LNCaP clone FGC (cell line): Measurements from ENCODE around the gene RANBP17.
"Not testable (repeated sequence)": the region's sequence is repeated elsewhere in the genome, so short reads cannot be mapped to it uniquely, and the experiment has no call there.

Source experiments
- DNase-seq: peaks from one replicate; pipeline ENCODE4 v3.0.0-alpha.2; 2011; ENCODE audit warnings: low read depth
- H3K4me3 ChIP-seq: 2 replicates; pipeline ENCODE4 v1.5.1; 2011; ENCODE audit warnings: mild to moderate bottlenecking, low read depth, low read length, control low read depth
- TF ChIP-seq, protein P1 (sequence below): IDR thresholded peaks from 2 replicates; pipeline ENCODE4 v1.5.1; 2012; ENCODE audit warnings: mild to moderate bottlenecking; ENCODE audit not compliant: control insufficient read depth, insufficient read depth; ENCODE audit errors: extremely low read depth

Gene RANBP17

DNA sequence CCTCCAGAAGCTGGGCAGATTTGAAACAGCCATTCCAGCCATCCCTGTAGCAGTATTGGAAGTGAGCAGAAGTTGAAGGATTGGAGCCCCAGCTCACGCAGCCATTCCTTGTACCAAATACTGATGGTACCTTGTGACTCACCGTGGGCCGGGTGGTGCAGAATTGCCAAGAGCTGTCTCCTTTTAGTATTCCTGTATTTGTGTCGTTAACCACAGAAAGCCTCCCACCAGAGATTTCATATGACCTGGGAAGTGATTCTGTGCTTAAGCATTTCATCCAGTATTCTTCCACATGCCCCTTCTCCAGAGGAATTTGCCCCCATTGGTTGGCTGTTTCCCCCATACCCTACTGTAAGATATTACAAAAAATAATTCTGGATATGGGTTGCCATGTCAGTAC, 429.6 kb downstream of the RANBP17 start:
- no peak overlapping the region for H3K4me3 ChIP-seq
- no peak for DNase-seq
- TF ChIP-seq, protein P1, sequence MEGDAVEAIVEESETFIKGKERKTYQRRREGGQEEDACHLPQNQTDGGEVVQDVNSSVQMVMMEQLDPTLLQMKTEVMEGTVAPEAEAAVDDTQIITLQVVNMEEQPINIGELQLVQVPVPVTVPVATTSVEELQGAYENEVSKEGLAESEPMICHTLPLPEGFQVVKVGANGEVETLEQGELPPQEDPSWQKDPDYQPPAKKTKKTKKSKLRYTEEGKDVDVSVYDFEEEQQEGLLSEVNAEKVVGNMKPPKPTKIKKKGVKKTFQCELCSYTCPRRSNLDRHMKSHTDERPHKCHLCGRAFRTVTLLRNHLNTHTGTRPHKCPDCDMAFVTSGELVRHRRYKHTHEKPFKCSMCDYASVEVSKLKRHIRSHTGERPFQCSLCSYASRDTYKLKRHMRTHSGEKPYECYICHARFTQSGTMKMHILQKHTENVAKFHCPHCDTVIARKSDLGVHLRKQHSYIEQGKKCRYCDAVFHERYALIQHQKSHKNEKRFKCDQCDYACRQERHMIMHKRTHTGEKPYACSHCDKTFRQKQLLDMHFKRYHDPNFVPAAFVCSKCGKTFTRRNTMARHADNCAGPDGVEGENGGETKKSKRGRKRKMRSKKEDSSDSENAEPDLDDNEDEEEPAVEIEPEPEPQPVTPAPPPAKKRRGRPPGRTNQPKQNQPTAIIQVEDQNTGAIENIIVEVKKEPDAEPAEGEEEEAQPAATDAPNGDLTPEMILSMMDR = no peak

DNA sequence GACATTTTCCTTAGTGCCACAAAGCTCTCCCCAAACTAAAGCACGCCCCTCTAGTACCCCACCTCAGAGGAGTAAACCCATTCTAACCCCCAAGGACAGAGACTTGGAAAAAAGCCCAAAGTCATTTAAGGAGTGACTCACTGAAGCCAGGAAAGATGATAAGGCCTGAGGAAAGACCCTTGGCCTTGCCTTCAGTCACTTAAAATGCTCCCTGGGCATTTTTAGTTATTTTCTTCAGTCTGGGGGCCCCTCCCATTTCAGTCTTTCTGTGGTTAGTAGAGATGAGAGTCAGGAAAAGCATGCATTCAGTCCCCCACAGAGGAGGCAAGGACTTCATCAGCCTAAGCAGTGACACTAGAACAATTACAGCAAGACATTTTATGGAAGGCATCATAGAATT, 433.5 kb downstream of the RANBP17 start:
- no peak for DNase-seq
- H3K4me3 ChIP-seq = no peak overlapping the region
- TF ChIP-seq, protein P1 = no peak

DNA sequence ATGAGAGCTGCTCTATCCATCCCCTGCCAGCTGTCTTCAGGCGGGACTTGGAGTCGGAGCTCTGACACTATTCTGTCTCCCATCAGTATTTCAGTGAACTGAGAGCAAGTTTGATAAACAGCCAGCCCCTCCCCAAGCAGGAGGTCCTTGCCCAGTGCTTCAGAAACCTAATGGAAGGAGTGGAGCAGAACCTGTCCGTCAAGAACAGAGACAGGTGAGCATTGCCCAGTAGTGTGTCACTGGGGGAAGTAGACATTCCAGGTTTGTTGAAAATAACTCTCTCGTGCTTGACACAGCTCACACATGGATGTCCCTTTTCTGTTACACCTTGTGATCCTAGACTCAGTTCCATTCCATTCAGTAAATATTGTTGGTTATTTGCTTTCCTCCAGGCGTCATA, 434.0 kb downstream of the RANBP17 start:
- TF ChIP-seq, protein P1 = no peak
- H3K4me3 ChIP-seq = no peak overlapping the region
- peak; percentile 21 for DNase-seq

DNA sequence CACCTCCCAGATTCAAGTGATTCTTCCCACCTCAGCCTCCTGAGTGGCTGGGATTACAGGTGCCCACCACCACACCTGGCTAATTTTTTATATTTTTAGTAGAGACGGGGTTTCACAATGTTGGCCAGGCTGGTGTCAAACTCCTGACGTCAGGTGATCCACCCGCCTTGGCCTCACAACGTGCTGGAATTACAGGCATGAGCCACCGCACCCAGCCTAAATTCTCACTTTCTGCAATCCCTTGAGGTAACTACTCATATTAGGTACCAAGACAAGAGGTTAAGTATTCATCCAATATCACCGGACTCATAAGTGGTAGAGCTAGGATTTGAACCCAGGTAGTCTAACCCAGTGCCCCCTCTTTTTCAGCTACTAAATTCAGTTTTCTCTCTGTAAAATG, 436.1 kb downstream of the RANBP17 start:
- not testable (repeated sequence) for DNase-seq, H3K4me3 ChIP-seq

DNA sequence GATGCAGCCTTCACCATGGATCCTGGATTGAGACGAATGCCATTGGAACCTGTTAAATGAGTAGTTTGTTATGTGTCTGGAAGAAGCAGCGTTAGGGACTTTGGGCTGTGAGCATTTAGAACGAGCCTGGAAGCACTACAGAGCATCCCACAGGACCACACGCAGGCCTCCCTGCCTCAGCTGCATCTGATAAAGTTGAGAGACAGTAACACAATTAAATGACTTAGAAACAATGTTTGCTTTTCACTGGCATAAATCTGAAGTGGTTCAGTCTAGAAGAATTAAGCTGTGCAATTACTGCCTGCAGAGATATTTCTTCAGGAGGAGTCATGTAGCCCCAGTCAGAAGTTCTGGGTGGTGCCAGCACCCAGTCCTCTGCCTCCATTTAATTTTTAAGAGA, 437.4 kb downstream of the RANBP17 start:
- TF ChIP-seq, protein P1 = no peak
- DNase-seq = no peak
- no peak overlapping the region for H3K4me3 ChIP-seq

DNA sequence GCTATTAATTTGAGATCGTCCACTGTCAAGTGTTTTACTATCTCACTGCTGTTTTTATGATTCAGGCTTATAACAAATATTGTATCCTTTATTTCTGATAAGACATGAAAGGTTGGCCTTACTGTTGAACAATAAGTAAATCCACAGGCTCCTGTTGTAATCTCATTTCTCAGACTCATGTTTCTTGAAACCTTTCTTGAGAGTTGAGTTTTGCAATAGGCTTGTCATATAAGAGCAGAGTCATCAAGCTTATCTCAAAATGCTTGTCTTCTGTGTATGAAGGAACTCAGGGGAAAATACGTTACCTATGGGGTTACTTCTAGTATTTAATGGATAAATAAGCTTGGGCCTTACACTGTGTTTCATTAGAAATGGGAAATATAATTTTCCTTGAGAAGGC, 438.0 kb downstream of the RANBP17 start:
- TF ChIP-seq, protein P1 = no peak
- H3K4me3 ChIP-seq = no peak overlapping the region
- no peak for DNase-seq

DNA sequence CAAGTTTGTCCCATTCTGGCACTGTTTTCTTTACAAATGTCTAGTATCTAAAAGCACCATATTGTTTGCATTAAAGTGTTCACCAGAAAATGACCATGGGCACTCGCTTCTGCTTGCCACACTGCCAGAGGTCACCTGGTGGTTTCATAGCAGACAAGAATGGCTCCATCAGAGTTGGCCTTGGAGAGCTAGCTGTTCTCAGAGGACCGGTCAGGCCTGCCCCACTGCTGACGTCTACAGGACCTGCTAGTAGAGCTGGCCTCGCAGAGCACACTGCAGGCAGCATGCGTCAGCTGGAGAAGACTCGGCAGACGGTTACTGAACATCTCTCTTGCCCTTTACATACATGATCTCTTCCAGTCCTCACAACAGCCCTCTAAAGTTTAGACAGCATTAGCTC, 438.5 kb downstream of the RANBP17 start:
- TF ChIP-seq, protein P1 = no peak
- DNase-seq = no peak

More for the DNA sequence above, 438.5 kb downstream of the RANBP17 start:
- H3K4me3 ChIP-seq = no peak overlapping the region
